Measurements from ENCODE around the gene TM4SF5.

TM4SF5 gene, protein sequence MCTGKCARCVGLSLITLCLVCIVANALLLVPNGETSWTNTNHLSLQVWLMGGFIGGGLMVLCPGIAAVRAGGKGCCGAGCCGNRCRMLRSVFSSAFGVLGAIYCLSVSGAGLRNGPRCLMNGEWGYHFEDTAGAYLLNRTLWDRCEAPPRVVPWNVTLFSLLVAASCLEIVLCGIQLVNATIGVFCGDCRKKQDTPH

DNA sequence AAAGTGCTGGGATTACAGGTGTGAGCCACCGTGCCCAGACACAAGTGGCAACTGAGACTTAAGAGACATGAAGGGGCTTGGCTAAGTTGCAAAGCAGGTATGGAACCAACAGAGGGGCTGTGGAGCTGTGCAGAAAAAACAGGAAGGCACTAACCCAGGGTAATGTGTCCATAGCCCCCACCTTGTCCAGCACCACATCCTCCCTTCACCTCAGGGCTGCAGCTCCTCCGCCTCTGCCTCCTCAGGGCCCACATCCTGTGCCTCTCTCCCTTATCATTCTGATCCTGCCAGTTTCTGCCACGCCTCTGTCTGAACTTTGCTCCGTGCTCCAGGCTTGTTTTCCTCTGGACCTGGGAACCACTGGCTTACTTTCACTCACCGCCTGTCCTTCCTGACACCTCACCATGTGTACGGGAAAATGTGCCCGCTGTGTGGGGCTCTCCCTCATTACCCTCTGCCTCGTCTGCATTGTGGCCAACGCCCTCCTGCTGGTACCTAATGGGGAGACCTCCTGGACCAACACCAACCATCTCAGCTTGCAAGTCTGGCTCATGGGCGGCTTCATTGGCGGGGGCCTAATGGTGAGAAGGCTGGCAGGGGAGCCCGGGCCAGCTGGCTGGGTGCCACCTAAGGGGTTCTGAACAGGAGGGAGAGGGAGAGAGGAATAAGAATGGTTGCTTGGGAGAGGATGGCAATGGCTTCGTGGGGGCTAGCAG, at the start of gene TM4SF5:
Gene TM4SF5 (plus strand): TSS at position 368 of the 716 bp plus-strand sequence. CDS start 37 bp downstream, at position 405.
- no peak for TF ChIP-seq GATA1 (IDR thresholded peaks at IDR 0.05; ENCODE audit: low read depth, low read length)
- no peak for TF ChIP-seq POLR2A (IDR thresholded peaks at IDR 0.05; ENCODE audit: low read length)
- no peak for DNase-seq

DNA sequence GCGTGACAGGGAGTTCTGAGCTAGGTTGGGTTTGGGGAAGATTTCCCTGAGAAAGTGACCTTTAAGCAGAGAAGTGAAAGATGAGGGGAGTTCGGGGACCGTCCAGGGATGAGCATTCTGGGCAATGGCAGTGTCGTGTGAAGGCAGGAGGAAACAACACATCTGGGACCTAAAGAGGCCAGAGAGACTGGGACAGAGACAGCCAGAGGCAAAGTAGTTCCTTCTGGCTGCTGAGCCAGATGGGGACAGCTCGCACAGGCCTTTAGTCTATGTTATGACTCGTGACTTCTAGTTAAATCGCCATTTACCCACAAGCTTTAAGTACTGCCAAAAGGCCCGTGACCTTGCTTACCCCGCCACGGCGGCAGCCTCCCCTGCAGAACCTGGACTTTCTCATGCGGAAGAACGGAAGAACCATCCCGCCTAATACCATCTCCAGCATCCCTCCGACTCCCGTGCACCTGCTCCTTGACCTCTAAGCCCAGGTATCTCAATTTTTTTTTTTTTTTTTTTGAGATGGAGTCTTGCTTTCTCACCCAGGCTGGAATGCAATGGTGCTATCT, 48.9 kb upstream of the TM4SF5 start:
- no peak for TF ChIP-seq GATA1 (IDR thresholded peaks at IDR 0.05; ENCODE audit: low read depth, low read length)
- no peak for TF ChIP-seq POLR2A (IDR thresholded peaks at IDR 0.05; ENCODE audit: low read length)
- peak in 1 of 2 experiments; percentile 27 for DNase-seq

DNA sequence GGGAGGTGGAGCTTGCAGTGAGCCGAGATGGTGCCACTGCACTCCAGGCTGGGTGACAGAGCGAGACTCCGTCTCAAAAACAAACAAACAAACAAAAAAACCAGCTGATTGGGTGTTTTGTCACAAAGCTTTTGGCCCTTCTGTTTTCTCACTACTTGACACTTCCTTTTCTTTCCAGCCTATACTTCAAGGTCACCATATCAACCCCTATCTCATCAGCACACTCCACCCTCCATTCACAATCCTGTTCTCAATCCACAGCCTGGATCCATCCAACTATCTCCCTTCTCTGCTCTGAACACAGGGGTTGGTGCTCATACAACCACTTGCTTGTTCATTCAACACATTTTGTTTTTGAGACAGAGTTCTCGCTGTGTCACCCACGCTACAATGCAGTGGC, 47.0 kb upstream of the TM4SF5 start:
- TF ChIP-seq POLR2A (IDR thresholded peaks at IDR 0.05; ENCODE audit: low read length) (no peak), GATA1 (IDR thresholded peaks at IDR 0.05; ENCODE audit: low read depth, low read length) (no peak)
- peak in 1 of 2 experiments; percentile 55 for DNase-seq

DNA sequence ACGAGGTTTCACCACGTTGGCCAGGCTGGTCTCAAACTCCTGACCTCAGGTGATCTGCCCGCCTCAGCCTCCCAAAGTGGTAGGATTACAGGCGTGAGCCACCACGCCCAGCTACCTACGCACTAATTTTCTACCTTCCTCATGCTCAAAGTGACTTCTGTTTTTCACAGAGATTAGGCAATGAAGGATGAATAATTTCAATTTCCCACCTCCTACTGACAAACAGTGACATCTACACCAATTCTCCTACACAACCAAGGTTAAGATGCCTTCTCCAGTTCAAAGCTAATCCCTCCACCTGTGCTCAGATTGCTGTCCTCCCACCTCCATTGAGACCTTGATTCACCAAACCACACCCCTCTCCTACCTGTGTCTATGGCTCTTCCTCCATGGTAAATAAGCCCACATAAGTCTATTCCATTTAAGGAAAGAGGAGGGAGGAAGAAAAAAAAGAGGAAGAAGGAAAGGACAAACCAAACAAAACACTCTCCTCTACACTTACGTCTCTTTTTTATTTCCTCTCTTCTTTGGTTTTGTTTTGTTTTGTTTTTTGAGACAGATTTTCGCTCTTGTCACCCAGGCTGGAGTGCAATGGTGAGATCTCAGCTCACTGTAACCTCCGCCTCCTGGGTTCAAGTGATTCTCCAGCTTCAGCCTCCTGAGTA, 45.9 kb upstream of the TM4SF5 start:
- no peak for DNase-seq
- TF ChIP-seq GATA1 (IDR thresholded peaks at IDR 0.05; ENCODE audit: low read depth, low read length): no peak
- no peak for TF ChIP-seq POLR2A (IDR thresholded peaks at IDR 0.05; ENCODE audit: low read length)

DNA sequence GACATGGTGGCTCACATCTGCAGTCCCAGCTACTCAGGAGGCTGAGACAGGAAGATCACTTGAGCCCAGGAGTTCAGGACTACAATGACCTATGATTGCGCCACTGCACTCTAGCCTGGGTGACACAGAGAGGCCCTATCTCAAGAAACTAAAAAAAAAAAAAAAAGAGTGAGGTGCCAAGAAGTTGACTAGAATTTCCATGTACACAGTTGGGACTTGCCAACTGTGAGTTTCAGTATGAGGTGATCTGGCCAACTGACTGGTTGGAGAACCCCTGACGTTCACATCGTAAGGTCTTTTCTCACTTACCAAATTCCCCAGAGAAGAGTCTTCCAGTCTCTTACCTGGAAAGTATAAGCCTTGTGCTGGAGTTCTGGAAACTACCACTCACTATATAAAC, 43.6 kb upstream of the TM4SF5 start:
- TF ChIP-seq GATA1 (IDR thresholded peaks at IDR 0.05; ENCODE audit: low read depth, low read length): no peak
- peak; percentile 32 to 66 for DNase-seq

DNA sequence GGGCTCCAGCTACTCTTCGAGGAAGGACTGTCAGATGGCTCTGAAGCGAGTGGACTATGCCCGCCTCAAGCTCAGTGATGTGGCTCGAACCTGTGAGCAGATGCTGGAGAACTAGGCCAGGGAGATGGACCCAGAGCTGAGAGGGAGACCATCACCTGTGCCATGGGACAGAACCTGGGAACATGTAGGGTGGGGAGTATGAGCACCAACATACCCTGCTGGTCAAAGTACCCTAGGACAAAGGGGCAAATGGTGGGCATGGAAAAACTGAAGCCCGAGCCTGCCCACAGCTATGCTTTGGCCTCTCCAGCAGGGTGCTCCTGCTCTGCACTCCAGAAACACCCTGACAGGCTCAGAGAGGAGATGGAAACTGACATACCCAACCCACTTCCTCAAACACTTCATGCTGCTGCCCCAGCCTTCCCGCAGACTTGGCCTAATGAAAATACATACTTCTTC, 38.6 kb upstream of the TM4SF5 start:
- TF ChIP-seq GATA1 (IDR thresholded peaks at IDR 0.05; ENCODE audit: low read depth, low read length): no peak
- no peak for TF ChIP-seq POLR2A (IDR thresholded peaks at IDR 0.05; ENCODE audit: low read length)
- DNase-seq: no peak

DNA sequence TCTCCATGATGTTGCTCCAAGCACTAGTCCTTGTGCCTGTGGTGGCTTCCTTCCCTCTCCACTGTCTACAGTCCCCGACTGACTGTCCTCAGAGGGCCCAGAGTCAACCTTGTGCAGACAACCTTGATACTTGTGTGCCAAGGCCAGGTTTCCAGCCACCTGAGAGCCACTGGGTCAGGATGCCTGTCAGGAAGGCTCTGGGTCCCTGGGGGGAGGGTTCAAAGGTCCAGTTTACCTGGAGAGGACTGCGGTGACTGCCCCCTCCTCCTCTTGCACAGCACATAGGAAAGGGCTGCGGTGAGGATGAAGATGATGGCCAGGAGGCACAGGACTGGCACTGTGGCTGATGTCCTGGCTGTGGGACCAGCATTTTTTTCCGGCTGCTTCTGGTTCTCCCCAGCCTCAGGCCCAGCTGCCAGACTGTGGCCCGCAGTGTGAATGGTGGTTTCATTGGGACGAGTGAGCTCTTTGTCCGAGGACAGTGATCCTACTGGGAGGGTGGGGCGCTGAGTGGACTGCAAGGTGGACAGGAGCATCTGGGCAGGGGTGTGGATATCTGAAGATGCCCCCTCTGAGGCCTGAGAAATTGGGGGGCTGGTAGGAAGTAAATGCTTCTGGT, 36.7 kb upstream of the TM4SF5 start:
- TF ChIP-seq GATA1 (IDR thresholded peaks at IDR 0.05; ENCODE audit: low read depth, low read length) (no peak), POLR2A (IDR thresholded peaks at IDR 0.05; ENCODE audit: low read length) (no peak)
- no peak for DNase-seq

DNA sequence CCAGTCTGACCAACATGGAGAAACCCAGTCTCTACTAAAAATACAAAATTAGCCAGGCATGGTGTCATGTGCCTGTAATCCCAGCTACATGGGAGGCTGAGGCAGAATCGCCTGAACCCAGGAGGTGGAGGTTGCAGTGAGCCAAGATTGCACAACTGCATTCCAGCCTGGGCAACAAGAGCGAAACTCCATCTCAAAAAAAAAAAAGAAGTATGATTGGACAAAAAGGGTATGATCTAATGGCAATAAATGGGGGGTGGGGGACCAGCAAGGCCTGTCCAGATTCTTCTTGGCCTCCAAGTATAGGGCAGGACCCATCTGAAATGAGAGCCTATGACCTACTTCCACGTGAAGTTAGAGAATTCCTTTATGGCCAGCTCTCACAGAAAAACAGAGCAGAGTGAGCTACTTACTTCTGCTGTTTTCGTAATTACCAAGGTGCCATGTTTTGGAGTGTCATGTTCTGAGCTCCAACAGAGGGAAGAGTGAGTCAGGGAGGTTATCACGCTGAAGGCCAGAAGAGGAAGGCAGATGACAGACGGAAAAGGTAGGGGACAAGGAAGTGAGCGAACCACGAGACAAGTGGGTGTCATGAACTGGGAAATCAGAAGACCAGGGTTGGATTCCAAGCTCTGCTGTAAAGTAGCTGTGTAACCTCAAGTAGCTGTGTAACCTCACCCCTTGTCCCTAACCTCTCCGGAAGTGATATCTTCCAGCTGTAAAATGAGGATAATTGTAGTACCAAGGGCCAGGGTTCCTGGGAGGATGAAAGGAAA, 35.6 kb upstream of the TM4SF5 start:
- peak in 1 of 2 experiments; percentile 24 for DNase-seq
- TF ChIP-seq POLR2A (IDR thresholded peaks at IDR 0.05; ENCODE audit: low read length): no peak
- TF ChIP-seq GATA1 (IDR thresholded peaks at IDR 0.05; ENCODE audit: low read depth, low read length): no peak

DNA sequence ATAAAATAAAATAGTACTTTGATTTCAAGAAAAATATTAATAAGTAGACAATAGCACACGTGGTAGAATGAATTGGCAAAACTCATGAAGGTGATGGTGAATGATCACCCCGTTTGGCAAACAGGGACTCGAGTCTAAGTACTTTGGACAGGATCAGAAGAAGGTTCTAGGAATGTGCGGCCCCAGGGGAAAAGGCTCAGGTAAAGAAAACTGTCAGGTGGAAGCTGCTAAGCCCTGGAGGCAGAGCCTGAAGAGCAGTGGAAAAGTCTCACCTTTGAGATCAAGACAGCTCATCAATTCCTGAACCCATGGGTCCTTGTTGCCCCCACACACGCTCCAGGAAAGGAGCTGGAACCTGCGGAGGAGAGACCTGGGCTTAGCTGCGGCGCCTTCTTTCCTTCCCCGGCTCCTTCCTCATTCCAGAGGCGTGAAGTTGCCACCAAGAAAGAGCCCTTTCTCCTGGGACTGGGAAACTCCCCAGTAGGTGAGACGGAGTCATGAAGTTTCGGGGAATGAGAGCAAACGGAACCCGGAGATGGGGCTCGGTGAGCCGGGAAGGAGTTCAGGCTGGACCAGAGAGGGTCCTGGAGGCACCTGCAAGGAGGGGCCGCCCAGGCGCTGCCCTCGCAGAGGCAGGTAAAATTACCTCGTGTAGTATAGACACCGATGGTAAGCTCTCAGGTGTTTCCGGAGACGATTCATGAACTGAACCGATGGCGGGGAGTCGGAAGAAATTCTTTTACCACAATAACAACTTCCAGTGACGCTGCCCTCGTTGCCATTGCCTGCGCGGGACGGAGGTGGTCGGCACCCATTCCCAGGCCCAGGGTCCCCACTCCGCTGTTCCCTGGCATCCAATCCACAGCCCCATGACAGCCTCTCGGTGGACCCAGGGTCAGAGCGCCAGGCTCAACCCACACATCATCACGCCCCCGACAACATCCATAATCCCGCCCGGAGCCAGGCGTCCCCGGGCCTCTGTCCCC, 33.3 kb upstream of the TM4SF5 start:
- no peak for DNase-seq
- TF ChIP-seq GATA1 (IDR thresholded peaks at IDR 0.05; ENCODE audit: low read depth, low read length) (no peak), POLR2A (IDR thresholded peaks at IDR 0.05; ENCODE audit: low read length) (no peak)

DNA sequence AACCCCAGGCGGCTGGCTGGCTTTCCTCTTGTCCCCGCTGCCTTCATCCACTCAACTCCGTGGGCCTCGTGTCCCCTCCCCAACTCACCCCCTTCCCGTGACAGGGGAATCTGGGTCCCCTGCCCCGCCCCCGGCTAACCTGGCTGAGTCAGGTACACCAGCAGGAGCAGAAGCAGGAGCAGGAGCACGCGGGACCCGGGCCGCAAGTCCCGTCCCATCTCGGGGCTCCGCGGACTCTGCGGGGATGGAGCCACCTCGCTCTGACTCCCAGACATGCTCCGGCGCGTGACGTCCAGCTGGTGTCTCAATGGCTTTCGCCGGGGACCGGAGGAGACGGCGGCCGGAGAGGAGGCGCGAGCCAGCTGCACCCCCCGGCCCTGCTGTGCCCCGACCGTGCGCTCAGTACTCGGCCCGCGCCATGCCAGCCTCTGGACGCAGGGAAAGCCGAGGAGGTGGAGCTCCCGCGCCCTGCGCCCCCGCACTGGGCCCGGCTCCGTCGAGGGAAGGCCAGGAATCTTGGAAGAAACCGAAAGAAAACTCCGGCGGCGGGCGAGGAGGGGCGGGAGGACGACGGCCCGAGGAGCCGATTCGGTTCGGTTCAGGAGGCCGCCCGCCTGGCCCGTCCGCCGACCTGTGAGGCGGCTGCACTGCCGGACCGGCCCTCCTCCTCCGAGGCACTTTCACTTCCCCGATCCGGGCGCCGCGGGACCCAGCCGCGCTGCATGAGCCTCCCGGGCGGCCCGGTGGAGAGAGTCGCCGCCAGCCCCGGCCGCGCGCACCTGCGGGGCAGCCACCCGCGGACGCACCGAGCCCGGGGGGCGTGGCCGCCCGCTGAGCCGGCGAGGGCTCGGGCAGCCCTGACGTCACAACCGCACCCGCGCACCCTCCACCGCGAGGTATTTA, 32.3 kb upstream of the TM4SF5 start, which contains the start of the genes CXCL16 and ZMYND15:
Gene CXCL16 (minus strand): TSS at position 807 of the 903 bp plus-strand sequence. CDS start 589 bp downstream, at position 218.
Gene ZMYND15 (plus strand): TSS at position 712 of the 903 bp plus-strand sequence. CDS start 716 bp downstream, outside the sequence.
- no peak for TF ChIP-seq POLR2A (IDR thresholded peaks at IDR 0.05; ENCODE audit: low read length)
- TF ChIP-seq GATA1 (IDR thresholded peaks at IDR 0.05; ENCODE audit: low read depth, low read length): no peak
- DNase-seq: peak; percentile 34 to 67

DNA sequence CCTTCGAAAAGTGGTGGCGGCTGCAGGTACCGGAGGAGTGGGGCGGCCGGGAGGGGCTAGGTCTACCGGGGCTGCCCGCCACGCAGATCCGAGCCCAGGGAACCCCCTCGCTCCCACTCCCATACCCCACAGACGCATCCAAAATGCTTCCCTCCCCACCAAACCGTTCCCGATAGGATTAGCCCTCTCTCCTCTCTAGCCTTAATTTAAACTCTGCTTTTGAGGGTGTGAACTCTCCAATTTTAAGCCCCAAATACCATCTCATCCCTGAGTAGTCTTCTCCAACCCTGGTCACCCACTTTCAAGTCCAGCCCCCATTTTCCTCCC, 31.7 kb upstream of the TM4SF5 start:
- DNase-seq: no peak
- TF ChIP-seq POLR2A (IDR thresholded peaks at IDR 0.05; ENCODE audit: low read length) (no peak), GATA1 (IDR thresholded peaks at IDR 0.05; ENCODE audit: low read depth, low read length) (no peak)
